Keratinocyte (primary cell): Measurements from ENCODE around the gene ZFP62. TPM values are rescaled to one million over a fixed set of nuclear protein-coding genes. Genes with fewer than 3 reads are reported as not detected.

Source experiments
- DNase-seq: peaks from one replicate; pipeline ENCODE4 v3.0.0-alpha.2; 2011; ENCODE audit warnings: low read depth, missing footprints, low spot score
- FAIRE-seq: peaks from 2 replicates; lab custom pipeline; 2011; peaks lifted over from hg19 to GRCh38; lab: Jason Lieb, UNC
- H2AFZ ChIP-seq: 2 replicates; pipeline ENCODE4 v1.6.0; 2012; ENCODE audit warnings: low read length, control low read depth, inconsistent platforms; ENCODE audit not compliant: control insufficient read depth
- H3K27ac ChIP-seq: 2 replicates; pipeline ENCODE4 v1.5.1; 2011; ENCODE audit warnings: low read length; ENCODE audit not compliant: control insufficient read depth, insufficient read depth
- H3K27me3 ChIP-seq: 3 replicates; pipeline ENCODE4 v1.6.0; 2011; ENCODE audit warnings: low read length; ENCODE audit not compliant: control insufficient read depth, insufficient read depth; ENCODE audit errors: extremely low read depth
- H3K36me3 ChIP-seq, 2 experiments: 2 replicates in 1 of 2; 3 replicates in 1 of 2; pipeline ENCODE4 v1.5.1; 2011; ENCODE audit warnings: low read length in 2 of 2, mild to moderate bottlenecking in 1 of 2; ENCODE audit not compliant: control insufficient read depth in 2 of 2, insufficient read depth in 2 of 2; ENCODE audit errors: extremely low read depth in 1 of 2
- H3K4me1 ChIP-seq: 3 replicates; pipeline ENCODE4 v1.5.1; 2011; ENCODE audit warnings: low read length; ENCODE audit not compliant: control insufficient read depth, insufficient read depth; ENCODE audit errors: extremely low read depth
- H3K4me2 ChIP-seq: 3 replicates; pipeline ENCODE4 v1.6.0; 2011; ENCODE audit warnings: low read depth, low read length; ENCODE audit not compliant: control insufficient read depth, insufficient read depth; ENCODE audit errors: extremely low read depth
- H3K4me3 ChIP-seq, 3 experiments: fragments of 200-600 bp in 1 of 3; sonication (generic) in 1 of 3; 2 replicates in 2 of 3; 3 replicates in 1 of 3; pipeline ENCODE4 v1.5.1; 2011 to 2016; ENCODE audit warnings: low read length in 3 of 3, mild to moderate bottlenecking in 3 of 3, control low read depth in 2 of 3, inconsistent platforms in 1 of 3, low read depth in 1 of 3, mixed read lengths in 1 of 3, mixed run types in 1 of 3, moderate library complexity in 1 of 3; ENCODE audit not compliant: control insufficient read depth in 2 of 3, insufficient read depth in 2 of 3; ENCODE audit errors: extremely low read depth in 1 of 3
- H3K79me2 ChIP-seq: 2 replicates; pipeline ENCODE4 v1.6.0; 2012; ENCODE audit warnings: low read length; ENCODE audit not compliant: control insufficient read depth, insufficient read depth
- H3K9ac ChIP-seq: 3 replicates; pipeline ENCODE4 v1.6.0; 2011; ENCODE audit warnings: low read length; ENCODE audit not compliant: control insufficient read depth, insufficient read depth; ENCODE audit errors: extremely low read depth
- H3K9me1 ChIP-seq: 3 replicates; pipeline ENCODE4 v1.6.0; 2011; ENCODE audit warnings: low read length; ENCODE audit not compliant: control insufficient read depth, insufficient read depth; ENCODE audit errors: extremely low read depth
- H3K9me3 ChIP-seq: 2 replicates; pipeline ENCODE4 v1.5.1; 2012; ENCODE audit warnings: low read depth, low read length; ENCODE audit not compliant: control insufficient read depth
- H4K20me1 ChIP-seq: 3 replicates; pipeline ENCODE4 v1.6.0; 2011; ENCODE audit warnings: low read length; ENCODE audit not compliant: control insufficient read depth, insufficient read depth; ENCODE audit errors: extremely low read depth
- EZH2 ChIP-seq: IDR thresholded peaks from one replicate; pipeline ENCODE4 v1.6.1; 2012; ENCODE audit warnings: inconsistent platforms, mild to moderate bottlenecking, low read length, moderate library complexity
- dilution Hi-C: fragments of 300-500 bp; cut with MboI; formaldehyde crosslinking; loops from one replicate; pipeline ENCODE4 v1.7.0; 2020; ENCODE audit warnings: low sequenced_read_pairs; ENCODE audit not compliant: extremely low pct_ligation_motif_present
- polyA plus RNA-seq, 5 experiments: library from polyadenylated mRNA; depleted of rRNA in 3 of 5; stranded (reverse) in 3 of 5; stranded (forward) in 1 of 5; unstranded in 1 of 5; fragments of >200 nt; gene quantifications; 1 replicate in 1 of 5; 2 replicates in 3 of 5; 3 replicates in 1 of 5; pipeline versions ENCODE4 v1.2.1 to v1.2.3, GENCODE V29; 2011 to 2012; ENCODE audit warnings: missing spikeins in 2 of 5, low read depth in 1 of 5, low replicate concordance in 1 of 5
- TF ChIP-seq, protein P1 (sequence below), 3 experiments: IDR thresholded peaks in 1 of 3; conservative IDR thresholded peaks in 1 of 3; optimal IDR thresholded peaks in 1 of 3; 2 replicates in 2 of 3; 3 replicates in 1 of 3; pipeline versions ENCODE3 to v1.5.1; 2011; ENCODE audit warnings: low read length in 3 of 3, mild to moderate bottlenecking in 3 of 3, moderate library complexity in 2 of 3, control low read depth in 1 of 3, inconsistent platforms in 1 of 3; ENCODE audit not compliant: insufficient read depth in 2 of 3; ENCODE audit errors: extremely low read depth in 1 of 3

Gene ZFP62
- polyA plus RNA-seq, 1 donor (not counting 4 experiments of a cell fraction or from before 2014, with no cell fraction given), result 21.5 TPM

DNA sequence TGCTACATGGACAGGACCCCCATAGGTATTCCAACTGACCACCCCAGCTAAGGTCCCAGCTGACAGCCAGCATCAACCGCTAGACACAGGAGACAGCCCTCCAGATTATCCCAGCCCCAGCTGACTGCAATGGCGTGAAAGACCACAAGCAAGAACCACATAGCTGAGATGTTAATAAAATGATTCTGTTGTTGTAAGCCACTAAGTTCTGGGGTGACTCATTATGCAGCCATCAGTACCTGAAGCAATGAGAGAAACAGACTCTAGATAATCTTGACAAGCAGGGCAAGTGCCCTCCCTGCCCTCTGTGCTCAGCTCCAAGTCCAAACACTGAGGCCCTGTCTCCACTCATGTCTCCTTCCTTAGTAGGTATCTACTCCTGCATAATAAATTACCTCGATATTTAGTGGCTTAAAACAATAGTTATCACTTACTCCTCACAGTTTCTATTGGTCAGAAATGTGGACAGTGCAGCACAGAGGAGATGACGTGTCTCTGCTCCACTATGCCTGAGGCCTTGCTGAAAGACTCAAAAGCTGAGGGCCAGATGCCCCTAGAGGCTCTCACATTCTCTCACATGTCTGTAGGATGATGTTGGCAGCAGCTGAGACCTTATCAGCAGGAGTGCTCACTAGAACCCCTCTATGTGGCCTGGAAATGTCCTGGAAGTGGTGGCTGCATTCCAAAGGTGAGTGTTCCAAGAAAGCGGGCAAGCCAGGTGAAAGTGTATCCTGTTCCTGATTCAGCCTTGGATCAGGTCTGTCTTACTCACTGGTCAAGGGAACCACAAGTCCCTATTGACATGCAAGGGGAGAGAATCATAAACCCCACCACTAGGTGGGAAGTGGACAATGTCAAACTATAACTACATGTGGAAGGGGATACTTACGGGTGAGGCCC, 60.9 kb downstream of the ZFP62 start:
- H3K9ac ChIP-seq, result peak overlapping the region; percentile 20
- no peak overlapping the region for H2AFZ ChIP-seq
- dilution Hi-C loops, result no loop called here
- peak overlapping the region in 2 of 3 experiments; percentile 70 to 74 for H3K4me3 ChIP-seq
- FAIRE-seq (peak; percentile 81), DNase-seq (peak; percentile 79)
- peaks cover 21% of the 10 kb centered on the region for H3K9me1 ChIP-seq
- H3K9me3 ChIP-seq, result no peaks in the 10 kb centered on the region
- no peak for TF ChIP-seq EZH2
- TF ChIP-seq, protein P1, sequence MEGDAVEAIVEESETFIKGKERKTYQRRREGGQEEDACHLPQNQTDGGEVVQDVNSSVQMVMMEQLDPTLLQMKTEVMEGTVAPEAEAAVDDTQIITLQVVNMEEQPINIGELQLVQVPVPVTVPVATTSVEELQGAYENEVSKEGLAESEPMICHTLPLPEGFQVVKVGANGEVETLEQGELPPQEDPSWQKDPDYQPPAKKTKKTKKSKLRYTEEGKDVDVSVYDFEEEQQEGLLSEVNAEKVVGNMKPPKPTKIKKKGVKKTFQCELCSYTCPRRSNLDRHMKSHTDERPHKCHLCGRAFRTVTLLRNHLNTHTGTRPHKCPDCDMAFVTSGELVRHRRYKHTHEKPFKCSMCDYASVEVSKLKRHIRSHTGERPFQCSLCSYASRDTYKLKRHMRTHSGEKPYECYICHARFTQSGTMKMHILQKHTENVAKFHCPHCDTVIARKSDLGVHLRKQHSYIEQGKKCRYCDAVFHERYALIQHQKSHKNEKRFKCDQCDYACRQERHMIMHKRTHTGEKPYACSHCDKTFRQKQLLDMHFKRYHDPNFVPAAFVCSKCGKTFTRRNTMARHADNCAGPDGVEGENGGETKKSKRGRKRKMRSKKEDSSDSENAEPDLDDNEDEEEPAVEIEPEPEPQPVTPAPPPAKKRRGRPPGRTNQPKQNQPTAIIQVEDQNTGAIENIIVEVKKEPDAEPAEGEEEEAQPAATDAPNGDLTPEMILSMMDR (optimal IDR thresholded peaks at IDR 0.05 in 1 of 3, IDR thresholded peaks at IDR 0.05 in 1 of 3, conservative IDR thresholded peaks at IDR 0.05 in 1 of 3; ENCODE audit: extremely low read depth in 1 of 3, insufficient read depth in 2 of 3, low read length in 3 of 3), result peak in 1 of 3 experiments; percentile 41
- H3K4me2 ChIP-seq, result peak overlapping the region; percentile 94
- peaks cover 64% of the 10 kb centered on the region for H3K4me1 ChIP-seq
- peaks cover 67% of the 10 kb centered on the region for H3K79me2 ChIP-seq
- H4K20me1 ChIP-seq, result peaks cover 40% of the 10 kb centered on the region
- H3K27me3 ChIP-seq, result no peaks in the 10 kb centered on the region
- peak overlapping the region; percentile 64 for H3K27ac ChIP-seq
- H3K36me3 ChIP-seq, result peaks cover 6 to 28% of the 10 kb centered on the region in 2 experiments

DNA sequence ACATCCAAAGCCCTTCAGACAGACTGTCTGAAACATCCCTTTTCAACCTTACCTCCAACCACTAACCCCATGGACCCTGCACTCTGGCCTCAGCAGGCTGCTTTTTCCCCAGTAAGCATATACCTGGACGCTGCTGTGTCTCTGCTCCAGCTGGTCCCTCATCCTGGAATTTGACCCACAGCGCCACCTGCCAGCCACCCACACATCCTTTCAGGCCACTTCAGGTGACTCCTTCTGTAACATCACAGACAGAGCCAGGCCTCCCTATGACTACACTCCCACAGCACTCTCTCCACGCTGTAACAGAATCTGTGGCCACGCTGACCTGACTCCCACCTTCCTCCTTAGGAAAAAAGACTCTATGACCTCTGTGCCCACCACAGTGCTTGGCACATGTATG, 61.9 kb downstream of the ZFP62 start:
- Histone ChIP-seq H3K9me3 (no peaks in the 10 kb centered on the region), H3K9me1 (peaks cover 21% of the 10 kb centered on the region), H3K4me3 (peak overlapping the region in 1 of 3 experiments; percentile 8), H3K36me3 (peaks cover 5 to 28% of the 10 kb centered on the region in 2 experiments), H4K20me1 (peaks cover 40% of the 10 kb centered on the region), H3K27ac (peak overlapping the region; percentile 64), H2AFZ (no peak overlapping the region), H3K9ac (no peak overlapping the region), H3K4me2 (peak overlapping the region; percentile 94), H3K4me1 (peaks cover 59% of the 10 kb centered on the region), H3K79me2 (peaks cover 74% of the 10 kb centered on the region), H3K27me3 (no peaks in the 10 kb centered on the region)
- FAIRE-seq (no peak), DNase-seq (no peak)
- TF ChIP-seq, protein P1 (optimal IDR thresholded peaks at IDR 0.05 in 1 of 3, IDR thresholded peaks at IDR 0.05 in 1 of 3, conservative IDR thresholded peaks at IDR 0.05 in 1 of 3; ENCODE audit: extremely low read depth in 1 of 3, insufficient read depth in 2 of 3, low read length in 3 of 3), result peak in 2 of 3 experiments; percentile 27 to 33
- no peak for TF ChIP-seq EZH2
- dilution Hi-C loops, result no loop called here
